Sciatic nerve (tissue), 2 donors: ENCODE data around the gene ART5. TPM values are rescaled to one million over a fixed set of nuclear protein-coding genes. Genes with fewer than 3 reads are reported as not detected.
A peak's percentile ranks its signal among the peaks of the same experiment; 100 is the strongest.
"Not testable (repeated sequence)": the region's sequence is repeated elsewhere in the genome, so short reads cannot be mapped to it uniquely, and the experiment has no call there.

ENCODE experiments used
- ATAC-seq: fragments of 200-7000 bp; cut with Tn5 transposase; one replicate; pipeline ENCODE4 v1.9.1; 2020; ENCODE audit warnings: mild to moderate bottlenecking, moderate library complexity
- DNase-seq: peaks from one replicate; pipeline ENCODE4 v3.0.0-alpha.2; 2020; ENCODE audit warnings: low spot score
- intact Hi-C: fragments of 100-400 bp; cut with DNase I; formaldehyde crosslinking; loops from one replicate; pipeline ENCODE4 v1.14.2; 2022
- total RNA-seq: library from RNA; stranded (reverse); fragmentation: NEBNext Ultra II Directional; extraction: Animal tissue kit (Norgen Biotek cat#: 25700); gene quantifications from one replicate; pipeline ENCODE4 v1.2.1, GENCODE V29; 2021
- donor health status: DM: no; HTN: no; CAD: no.
- donor health status: DM: no; HTN: no; CAD: no.

The ART5 gene
- total RNA-seq, 1 donor from 2014 or later, result 0.27 TPM

GRCh38 chr11:3627291-3627690 is 14.5 kb downstream of the ART5 start:
- DNase-seq (no peak), ATAC-seq (no peak)
- intact Hi-C loops, result no loop called here

GRCh38 chr11:3626250-3626960 is 15.4 kb downstream of the ART5 start:
- peak; percentile 70 for ATAC-seq
- intact Hi-C loops, result no loop called here
- peak; percentile 74 for DNase-seq

- intact Hi-C loops, result no loop called here
- ATAC-seq, result no peak
- DNase-seq, result no peak
Observed at GRCh38 chr11:3623767-3624458, 17.9 kb downstream of the ART5 start.

GRCh38 chr11:3623121-3623520 is 18.7 kb downstream of the ART5 start:
- intact Hi-C loops, result no loop called here
- DNase-seq, result no peak
- no peak for ATAC-seq

GRCh38 chr11:3622521-3622920 is 19.3 kb downstream of the ART5 start:
- ATAC-seq, result no peak
- DNase-seq, result no peak
- intact Hi-C loops, result no loop called here

- DNase-seq, result no peak
- intact Hi-C loops, result no loop called here
- no peak for ATAC-seq
Observed at GRCh38 chr11:3617990-3618389, 23.8 kb downstream of the ART5 start.

GRCh38 chr11:3616721-3617460 is 24.9 kb downstream of the ART5 start:
- no peak for ATAC-seq
- intact Hi-C loops, result no loop called here
- no peak for DNase-seq

- DNase-seq (no peak), ATAC-seq (no peak)
- intact Hi-C loops, result no loop called here
Observed at GRCh38 chr11:3615998-3616397, 25.8 kb downstream of the ART5 start.

- intact Hi-C loops, result no loop called here
- no peak for DNase-seq
- ATAC-seq, result peak; percentile 70
Observed at GRCh38 chr11:3614742-3615171, 27.0 kb downstream of the ART5 start.

GRCh38 chr11:3613998-3614741 is 27.6 kb downstream of the ART5 start:
- intact Hi-C loops, result no loop called here
- ATAC-seq, result no peak
- no peak for DNase-seq

- intact Hi-C loops, result no loop called here
- DNase-seq (no peak), ATAC-seq (no peak)
Observed at GRCh38 chr11:3611976-3612678, 29.7 kb downstream of the ART5 start.

- intact Hi-C loops, result no loop called here
- ATAC-seq (no peak), DNase-seq (no peak)
Observed at GRCh38 chr11:3610846-3611245, 30.9 kb downstream of the ART5 start.

GRCh38 chr11:3609416-3610265 is 32.2 kb downstream of the ART5 start:
- intact Hi-C loops, result no loop called here
- no peak for ATAC-seq
- no peak for DNase-seq

GRCh38 chr11:3605771-3606203 is 36.0 kb downstream of the ART5 start:
- ATAC-seq, result no peak
- intact Hi-C loops, result no loop called here
- no peak for DNase-seq

GRCh38 chr11:3605283-3605662 is 36.5 kb downstream of the ART5 start:
- intact Hi-C loops, result no loop called here
- no peak for ATAC-seq
- no peak for DNase-seq

- ATAC-seq, result no peak
Observed at GRCh38 chr11:3604167-3604566, 37.6 kb downstream of the ART5 start.

GRCh38 chr11:3600201-3600600 is 41.6 kb downstream of the ART5 start:
- ATAC-seq, DNase-seq, intact Hi-C loops: not testable (repeated sequence)

More at GRCh38 chr11:3604167-3604566, 37.6 kb downstream of the ART5 start:
- DNase-seq, result no peak
- intact Hi-C loops, result no loop called here

- DNase-seq, ATAC-seq: not testable (repeated sequence)
Observed at GRCh38 chr11:3597743-3598142, 44.0 kb downstream of the ART5 start.

More at GRCh38 chr11:3597743-3598142, 44.0 kb downstream of the ART5 start:
- intact Hi-C loops, result not testable (repeated sequence)
